Neutrophil (primary cell): ENCODE measurements around the gene OR2AG1.
A peak's percentile ranks its signal among the peaks of the same experiment; 100 is the strongest.

Experiments used
- H3K27ac ChIP-seq: fragments of 200-600 bp; sonication (generic); 2 replicates; pipeline ENCODE4 v1.5.1; 2016; ENCODE audit warnings: mild to moderate bottlenecking, moderate library complexity
- H3K27me3 ChIP-seq: fragments of 200-600 bp; sonication (generic); 2 replicates; pipeline ENCODE4 v1.6.0; 2016; ENCODE audit warnings: mild to moderate bottlenecking
- H3K36me3 ChIP-seq: fragments of 200-600 bp; sonication (generic); 2 replicates; pipeline ENCODE4 v1.5.1; 2017
- H3K4me1 ChIP-seq, 2 experiments: fragments of 200-600 bp in 1 of 2; sonication (generic) in 1 of 2; 1 replicate in 1 of 2; 2 replicates in 1 of 2; pipeline versions ENCODE4 v1.5.1 to v1.6.1; 2013 to 2016; ENCODE audit warnings: low read depth in 1 of 2, low read length in 1 of 2, mild to moderate bottlenecking in 1 of 2, moderate library complexity in 1 of 2; ENCODE audit not compliant: control insufficient read depth in 1 of 2, insufficient read depth in 1 of 2
- H3K4me3 ChIP-seq, 2 experiments: fragments of 200-600 bp in 1 of 2; sonication (generic) in 1 of 2; 1 replicate in 1 of 2; 2 replicates in 1 of 2; pipeline ENCODE4 v1.5.1; 2013 to 2016; ENCODE audit warnings: low read depth in 1 of 2, low read length in 1 of 2, mild to moderate bottlenecking in 1 of 2, moderate library complexity in 1 of 2
- H3K9me3 ChIP-seq: fragments of 200-600 bp; sonication (generic); 2 replicates; pipeline ENCODE4 v1.5.1; 2016
- CTCF ChIP-seq: fragments of 200-600 bp; sonication (generic); IDR thresholded peaks from 2 replicates; pipeline ENCODE4 v1.5.1; 2016; ENCODE audit warnings: antibody characterized with exemption

OR2AG1 gene

GRCh38 chr11:6746086-6746618 is 36.7 kb upstream of the OR2AG1 start:
- Histone ChIP-seq H3K4me3 (peak overlapping the region; percentile 41 to 72), H3K4me1 (peaks cover 19 to 58% of the 10 kb centered on the region in 2 experiments), H3K36me3 (no peaks in the 10 kb centered on the region), H3K9me3 (no peaks in the 10 kb centered on the region), H3K27ac (peak overlapping the region; percentile 87), H3K27me3 (no peaks in the 10 kb centered on the region)
- TF ChIP-seq CTCF, result no peak

- H3K36me3 ChIP-seq, result no peaks in the 10 kb centered on the region
- H3K27me3 ChIP-seq, result no peaks in the 10 kb centered on the region
- H3K9me3 ChIP-seq, result no peaks in the 10 kb centered on the region
- TF ChIP-seq CTCF, result no peak
- peak overlapping the region; percentile 87 for H3K27ac ChIP-seq
- peaks cover 19 to 55% of the 10 kb centered on the region in 2 experiments for H3K4me1 ChIP-seq
- peak overlapping the region; percentile 41 to 72 for H3K4me3 ChIP-seq
Observed at GRCh38 chr11:6746626-6747025, 36.2 kb upstream of the OR2AG1 start.

- Histone ChIP-seq H3K9me3 (no peaks in the 10 kb centered on the region), H3K4me1 (peaks cover 19 to 50% of the 10 kb centered on the region in 2 experiments), H3K36me3 (no peaks in the 10 kb centered on the region), H3K4me3 (no peak overlapping the region), H3K27ac (peak overlapping the region; percentile 87), H3K27me3 (no peaks in the 10 kb centered on the region)
- TF ChIP-seq CTCF, result no peak
Observed at GRCh38 chr11:6747097-6747668, 35.6 kb upstream of the OR2AG1 start.

GRCh38 chr11:6755303-6755952 is 27.4 kb upstream of the OR2AG1 start:
- TF ChIP-seq CTCF, result peak; percentile 85
- no peak overlapping the region for H3K4me3 ChIP-seq
- no peak overlapping the region for H3K27ac ChIP-seq
- H3K4me1 ChIP-seq, result no peaks in the 10 kb centered on the region
- no peaks in the 10 kb centered on the region for H3K36me3 ChIP-seq
- no peaks in the 10 kb centered on the region for H3K9me3 ChIP-seq
- H3K27me3 ChIP-seq, result no peaks in the 10 kb centered on the region

- H3K36me3 ChIP-seq, result no peaks in the 10 kb centered on the region
- H3K9me3 ChIP-seq, result no peaks in the 10 kb centered on the region
- no peak overlapping the region for H3K27ac ChIP-seq
- no peak overlapping the region for H3K4me3 ChIP-seq
- no peaks in the 10 kb centered on the region for H3K4me1 ChIP-seq
- no peaks in the 10 kb centered on the region for H3K27me3 ChIP-seq
- TF ChIP-seq CTCF, result no peak
Observed at GRCh38 chr11:6755953-6756347, 26.9 kb upstream of the OR2AG1 start.
